Left ventricle myocardium inferior (tissue), 1 donor: ENCODE measurements around the gene ADAMTS3. TPM values are rescaled to one million over a fixed set of nuclear protein-coding genes. Genes with fewer than 3 reads are reported as not detected.

ENCODE experiments used
- DNase-seq: peaks from one replicate; pipeline ENCODE4 v3.0.0-alpha.2; 2020
- H3K27ac ChIP-seq: fragments of 200-600 bp; replicated peaks from 2 replicates; pipeline ENCODE4 v1.8.0; 2021
- H3K27me3 ChIP-seq: fragments of 200-600 bp; 2 replicates; pipeline ENCODE4 v1.8.0; 2021; ENCODE audit warnings: low read depth
- H3K36me3 ChIP-seq: fragments of 200-600 bp; 2 replicates; pipeline ENCODE4 v1.8.0; 2021
- H3K4me1 ChIP-seq: fragments of 200-600 bp; 2 replicates; pipeline ENCODE4 v1.8.0; 2021
- H3K4me3 ChIP-seq: fragments of 200-600 bp; 2 replicates; pipeline ENCODE4 v1.8.0; 2021; ENCODE audit warnings: mild to moderate bottlenecking, moderate library complexity
- H3K9me3 ChIP-seq: fragments of 200-600 bp; replicated peaks from 2 replicates; pipeline ENCODE4 v1.8.0; 2021
- CTCF ChIP-seq: fragments of 200-600 bp; IDR thresholded peaks from 2 replicates; pipeline ENCODE4 v1.8.0; 2021; ENCODE audit warnings: antibody characterized with exemption, mild to moderate bottlenecking, borderline replicate concordance
- intact Hi-C: fragments of 100-400 bp; cut with micrococcal nuclease; formaldehyde crosslinking; loops from one replicate; pipeline ENCODE4 v1.11.0; 2022
- total RNA-seq: library from RNA; stranded (reverse); fragmentation: NEBNext Ultra II Directional; extraction: Animal tissue kit (Norgen Biotek cat#: 25700); gene quantifications from one replicate; pipeline ENCODE4 v1.2.1, GENCODE V29; 2021
- donor health status: DM: no; HTN: yes; CAD: no; lungs with severe emphysema.

The ADAMTS3 gene
- total RNA-seq, 1 donor from 2014 or later = 0.60 TPM

DNA sequence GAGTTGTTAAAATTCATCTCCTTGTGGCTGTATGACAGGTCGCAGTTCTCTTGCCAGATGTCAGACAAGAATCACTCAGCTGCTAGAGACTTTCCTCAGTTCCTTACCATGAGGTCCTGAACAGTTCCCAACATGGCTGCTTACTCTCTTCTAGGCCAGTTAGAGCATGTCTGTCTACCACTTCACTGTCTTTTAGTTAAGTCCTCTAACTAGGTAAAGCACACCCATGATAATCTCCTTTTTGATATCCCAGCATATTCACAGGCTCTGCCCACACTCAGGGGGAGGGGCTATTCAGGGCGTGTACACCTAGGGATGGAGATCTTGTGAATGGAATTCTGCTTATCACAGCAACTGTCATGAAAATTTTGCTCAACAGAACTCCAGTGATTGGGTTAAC, 190.1 kb downstream of the ADAMTS3 start:
- Histone ChIP-seq H3K27me3 (no peaks in the 10 kb centered on the region), H3K4me1 (peaks cover 14% of the 10 kb centered on the region), H3K4me3 (no peak overlapping the region), H3K27ac (no peak overlapping the region), H3K9me3 (no peaks in the 10 kb centered on the region), H3K36me3 (no peaks in the 10 kb centered on the region)
- no peak for TF ChIP-seq CTCF
- intact Hi-C loops = no loop called here
- DNase-seq = no peak

GRCh38 chr4:72377491-72378194, 191.4 kb downstream of the ADAMTS3 start:
- Histone ChIP-seq H3K4me1 (peaks cover 19% of the 10 kb centered on the region), H3K4me3 (no peak overlapping the region), H3K36me3 (no peaks in the 10 kb centered on the region), H3K27me3 (no peaks in the 10 kb centered on the region), H3K27ac (no peak overlapping the region), H3K9me3 (no peaks in the 10 kb centered on the region)
- intact Hi-C loops = no loop called here
- no peak for DNase-seq
- TF ChIP-seq CTCF = no peak

DNA sequence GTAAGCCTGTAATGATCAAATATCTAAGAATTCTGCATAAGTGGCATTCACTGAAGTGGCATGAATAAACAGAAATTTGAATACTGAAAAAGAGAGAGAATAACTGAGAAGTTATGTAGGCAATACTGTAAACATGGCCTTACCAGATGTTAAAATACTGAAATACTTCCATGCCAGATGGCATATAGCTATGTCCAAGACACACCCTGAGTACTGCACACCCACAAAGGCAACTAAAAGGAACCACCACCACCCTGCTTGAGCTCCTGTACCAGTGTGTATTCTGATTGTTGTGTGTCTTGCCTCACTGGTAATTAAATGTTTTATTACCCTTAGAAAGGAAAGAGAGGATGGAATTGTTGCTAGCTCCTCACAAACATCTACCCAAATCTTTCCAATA, 192.1 kb downstream of the ADAMTS3 start:
- no peaks in the 10 kb centered on the region for H3K27me3 ChIP-seq
- intact Hi-C loops = no loop called here
- H3K36me3 ChIP-seq = no peaks in the 10 kb centered on the region
- DNase-seq = no peak
- H3K4me1 ChIP-seq = peaks cover 19% of the 10 kb centered on the region
- no peak overlapping the region for H3K4me3 ChIP-seq
- no peak for TF ChIP-seq CTCF
- H3K27ac ChIP-seq = no peak overlapping the region
- no peaks in the 10 kb centered on the region for H3K9me3 ChIP-seq

GRCh38 chr4:72375073-72375736, 193.8 kb downstream of the ADAMTS3 start:
- Histone ChIP-seq H3K27me3 (no peaks in the 10 kb centered on the region), H3K4me1 (peaks cover 19% of the 10 kb centered on the region), H3K27ac (no peak overlapping the region), H3K36me3 (no peaks in the 10 kb centered on the region), H3K9me3 (no peaks in the 10 kb centered on the region), H3K4me3 (no peak overlapping the region)
- TF ChIP-seq CTCF = no peak
- DNase-seq = no peak
- intact Hi-C loops = no loop called here

DNA sequence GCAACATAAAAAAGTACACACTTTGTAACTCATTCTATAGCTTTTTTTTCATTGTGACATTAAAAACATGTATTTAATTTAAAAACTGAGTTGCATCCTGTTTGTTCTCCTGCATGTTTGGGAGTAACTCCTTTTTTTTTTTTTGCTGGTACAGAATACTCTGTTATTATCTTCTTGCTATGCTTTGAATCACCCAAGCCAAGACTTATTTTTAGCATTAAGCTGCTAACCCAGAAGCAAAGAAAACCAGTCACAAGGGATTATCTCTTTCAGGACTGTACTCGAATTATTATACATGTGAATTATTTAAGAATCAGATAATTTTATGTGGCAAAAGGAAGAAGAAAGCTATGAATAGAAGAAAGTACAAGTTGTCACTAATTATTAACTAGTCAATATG, 194.9 kb downstream of the ADAMTS3 start:
- no peak for TF ChIP-seq CTCF
- no peak overlapping the region for H3K27ac ChIP-seq
- peaks cover 19% of the 10 kb centered on the region for H3K4me1 ChIP-seq
- H3K36me3 ChIP-seq = no peaks in the 10 kb centered on the region
- no peak for DNase-seq
- intact Hi-C loops = no loop called here
- H3K4me3 ChIP-seq = no peak overlapping the region
- no peaks in the 10 kb centered on the region for H3K27me3 ChIP-seq
- H3K9me3 ChIP-seq = no peaks in the 10 kb centered on the region
